NB4 (cell line): Measurements from ENCODE around the gene LRP4.
A peak's percentile ranks its signal among the peaks of the same experiment; 100 is the strongest.
"Not testable (repeated sequence)": the region's sequence is repeated elsewhere in the genome, so short reads cannot be mapped to it uniquely, and the experiment has no call there.

Source experiments
- DNase-seq: peaks from one replicate; pipeline ENCODE4 v3.0.0; 2010; ENCODE audit warnings: low read depth
- H3K4me3 ChIP-seq: one replicate; pipeline ENCODE4 v1.5.1; 2011; ENCODE audit warnings: mild to moderate bottlenecking, low read depth, low read length, moderate library complexity
- CTCF ChIP-seq: IDR thresholded peaks from one replicate; pipeline ENCODE4 v1.5.1; 2012; ENCODE audit warnings: low read depth, low read length
- MAX ChIP-seq: IDR thresholded peaks from 2 replicates; pipeline ENCODE4 v1.6.1; 2011; ENCODE audit warnings: low read depth, low read length
- MYC ChIP-seq: IDR thresholded peaks from 2 replicates; pipeline ENCODE4 v1.6.1; 2011; ENCODE audit warnings: low read depth, low read length
- POLR2A ChIP-seq: IDR thresholded peaks from 2 replicates; pipeline ENCODE4 v1.6.1; 2011; ENCODE audit warnings: mild to moderate bottlenecking; ENCODE audit not compliant: insufficient read length; ENCODE audit errors: extremely low read depth

LRP4 gene

GRCh38 chr11:46918083-46918787 lies at the start of gene LRP4:
LRP4 (minus strand) TSS chr11:46918550; CDS start chr11:46918379, 171 bp downstream.
- H3K4me3 ChIP-seq, result no peak within 1 kb of the TSS
- TF ChIP-seq POLR2A (no peak), MYC (no peak), CTCF (no peak), MAX (no peak)
- peak; percentile 57 for DNase-seq

- no peak for DNase-seq
- no peak overlapping the region for H3K4me3 ChIP-seq
- TF ChIP-seq MYC (no peak), CTCF (no peak), POLR2A (no peak), MAX (no peak)
These were observed 49.6 kb upstream of the LRP4 start for GRCh38 chr11:46967962-46968361.

- H3K4me3 ChIP-seq, result no peak overlapping the region
- no peak for DNase-seq
- TF ChIP-seq CTCF (no peak), POLR2A (no peak), MYC (no peak), MAX (no peak)
These were observed 48.4 kb upstream of the LRP4 start for GRCh38 chr11:46966773-46967172.

DNA sequence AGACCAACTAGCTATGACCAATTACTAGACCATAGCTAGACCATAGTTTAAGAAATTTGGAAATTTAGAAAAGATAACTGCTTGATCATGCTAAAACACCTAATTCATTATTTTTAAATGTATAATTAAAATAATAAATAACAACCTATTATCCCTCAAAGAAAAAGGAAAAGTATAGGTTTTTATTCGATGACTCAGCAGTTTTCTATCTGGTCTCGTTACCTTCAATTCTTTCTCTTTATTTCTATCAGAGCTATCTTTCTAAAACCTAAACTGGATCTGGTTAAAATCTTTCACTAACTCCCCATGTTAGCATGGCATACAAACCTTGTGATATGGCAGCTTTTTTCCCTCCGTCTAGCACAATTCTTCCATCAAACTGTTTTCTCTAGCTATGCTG lies 45.5 kb upstream of the LRP4 start:
- no peak for TF ChIP-seq CTCF
- TF ChIP-seq MYC, result no peak
- no peak overlapping the region for H3K4me3 ChIP-seq
- DNase-seq, result no peak

DNA sequence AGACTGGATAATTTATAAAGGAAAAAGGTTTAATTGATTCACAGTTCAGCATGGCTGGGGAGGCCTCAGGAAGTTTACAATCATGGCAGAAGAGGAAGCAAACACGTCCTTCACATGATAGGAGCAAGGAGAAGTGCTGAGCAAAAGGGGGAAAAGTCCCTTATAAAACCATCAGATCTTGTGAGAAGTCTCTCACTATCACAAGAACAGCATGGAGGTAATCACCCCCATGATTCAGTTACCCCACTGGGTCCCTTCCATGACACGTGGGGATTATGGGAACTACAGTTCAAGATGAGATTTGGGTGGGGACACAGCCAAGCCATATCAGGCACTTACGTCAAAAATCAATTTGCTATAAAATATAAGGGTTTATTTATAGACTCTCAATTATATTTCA lies 43.5 kb upstream of the LRP4 start:
- H3K4me3 ChIP-seq, DNase-seq: not testable (repeated sequence)

DNA sequence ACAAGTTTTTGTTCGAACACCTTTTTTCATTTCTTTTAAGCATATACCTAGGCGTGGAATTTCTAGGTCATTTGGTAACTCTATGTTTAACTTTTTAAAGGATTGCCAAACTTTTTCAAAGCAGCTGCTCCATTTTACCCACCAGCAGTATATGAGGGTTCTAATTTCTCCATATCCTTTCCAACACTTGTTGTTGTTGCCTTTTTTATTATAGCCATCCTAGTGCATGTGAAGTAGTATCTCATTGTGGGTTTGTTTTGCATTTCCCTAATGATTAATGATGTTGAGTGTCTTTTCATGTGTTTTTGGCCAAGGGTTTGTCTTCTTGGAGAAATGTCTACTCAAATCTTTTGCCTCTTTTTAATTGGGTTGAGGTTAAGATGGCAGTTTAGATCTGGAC lies 42.7 kb upstream of the LRP4 start:
- no peak for DNase-seq
- TF ChIP-seq MAX (no peak), MYC (no peak), CTCF (no peak), POLR2A (no peak)
- no peak overlapping the region for H3K4me3 ChIP-seq
